K562 (cell line): ENCODE results near the gene TNPO3. TPM values are rescaled to one million over a fixed set of nuclear protein-coding genes. Genes with fewer than 3 reads are reported as not detected.

Experiments
- CBX1 ChIP-seq: sonication (generic); IDR thresholded peaks from 2 replicates; pipeline ENCODE4 v1.6.1; 2016; ENCODE audit warnings: antibody characterized with exemption, low read depth, mild to moderate bottlenecking
- GTF2B ChIP-seq: IDR thresholded peaks from 2 replicates; pipeline ENCODE4 v1.6.1; 2011; ENCODE audit not compliant: insufficient read length; ENCODE audit errors: extremely low read depth
- HCFC1 ChIP-seq: IDR thresholded peaks from 2 replicates; pipeline ENCODE4 v1.6.1; 2012; ENCODE audit warnings: low read depth, low read length, improper control_type of control experiment
- HOMEZ ChIP-seq: fragments of 250-450 bp; sonication (Bioruptor Pico); IDR thresholded peaks from 2 replicates; pipeline ENCODE4 v1.4.0; 2020; ENCODE audit warnings: mild to moderate bottlenecking, moderate library complexity
- MYNN ChIP-seq, 2 experiments: sonication (generic); formaldehyde crosslinking in 1 of 2; IDR thresholded peaks; 2 replicates each; pipeline versions ENCODE4 v1.5.0 to v1.6.1; 2016 to 2020; ENCODE audit warnings: antibody characterized with exemption in 1 of 2, missing genetic modification reagents in 1 of 2
- NCOA4 ChIP-seq: fragments of 450-650 bp; IDR thresholded peaks from 2 replicates; pipeline ENCODE4 v1.6.1; 2018; ENCODE audit warnings: mild to moderate bottlenecking; ENCODE audit not compliant: partially characterized antibody
- NONO ChIP-seq, 2 experiments: fragments of 200-400 bp in 1 of 2; fragments of 450-650 bp in 1 of 2; formaldehyde crosslinking in 1 of 2; IDR thresholded peaks; 2 replicates each; pipeline ENCODE4 v1.6.1; 2017; ENCODE audit warnings: low read depth in 2 of 2, mild to moderate bottlenecking in 2 of 2, moderate library complexity in 2 of 2, low read length in 1 of 2
- POLR2B ChIP-seq: fragments of 450-650 bp; IDR thresholded peaks from 2 replicates; pipeline ENCODE4 v1.6.1; 2018; ENCODE audit warnings: low read depth; ENCODE audit not compliant: partially characterized antibody
- POLR3A ChIP-seq: IDR thresholded peaks from 2 replicates; pipeline ENCODE4 v1.6.1; 2011; ENCODE audit warnings: borderline replicate concordance, mild to moderate bottlenecking, moderate library complexity; ENCODE audit not compliant: insufficient read length, insufficient read depth; ENCODE audit errors: extremely low read depth
- RB1 ChIP-seq: fragments of 450-650 bp; IDR thresholded peaks from 2 replicates; pipeline ENCODE4 v1.6.1; 2017; ENCODE audit warnings: low read depth, mild to moderate bottlenecking
- SMARCE1 ChIP-seq: fragments of 450-650 bp; IDR thresholded peaks from 2 replicates; pipeline ENCODE4 v1.7.1; 2016; ENCODE audit warnings: mild to moderate bottlenecking
- SP1 ChIP-seq: sonication (generic); formaldehyde crosslinking; IDR thresholded peaks from 2 replicates; pipeline ENCODE4 v1.8.1; 2022; ENCODE audit warnings: mild to moderate bottlenecking, missing genetic modification reagents
- TAF15 ChIP-seq: fragments of 200-400 bp; formaldehyde crosslinking; IDR thresholded peaks from 2 replicates; pipeline ENCODE4 v1.6.1; 2017; ENCODE audit warnings: mild to moderate bottlenecking, low read depth, low read length, moderate library complexity
- TARDBP ChIP-seq: fragments of 450-650 bp; IDR thresholded peaks from 2 replicates; pipeline ENCODE4 v1.6.1; 2016
- TEAD1 ChIP-seq, 2 experiments: fragments of 450-650 bp in 1 of 2; sonication (generic) in 1 of 2; formaldehyde crosslinking; IDR thresholded peaks; 2 replicates each; pipeline versions ENCODE4 v1.4.0 to v1.8.0; 2020 to 2022; ENCODE audit warnings: mild to moderate bottlenecking in 2 of 2, missing genetic modification reagents in 1 of 2
- TFAM ChIP-seq: fragments of 250-450 bp; sonication (Bioruptor Pico); conservative IDR thresholded peaks from 2 replicates; pipeline ENCODE4 v1.5.0; 2021; ENCODE audit warnings: mild to moderate bottlenecking, moderate library complexity
- TRIM25 ChIP-seq: fragments of 450-650 bp; IDR thresholded peaks from 2 replicates; pipeline ENCODE4 v1.7.0; 2016; ENCODE audit warnings: borderline replicate concordance
- VEZF1 ChIP-seq: fragments of 200-800 bp; sonication (Bioruptor generic); IDR thresholded peaks from 2 replicates; pipeline ENCODE4 v1.6.1; 2017; ENCODE audit warnings: missing genetic modification characterization, missing compliant biosample characterization
- ZC3H4 ChIP-seq: sonication (generic); formaldehyde crosslinking; IDR thresholded peaks from 2 replicates; pipeline ENCODE4 v1.9.0; 2021; ENCODE audit warnings: missing genetic modification reagents, borderline replicate concordance
- ZNF449 ChIP-seq: fragments of 250-450 bp; sonication (Bioruptor Pico); IDR thresholded peaks from 2 replicates; pipeline ENCODE4 v1.8.0; 2022; ENCODE audit warnings: moderate library complexity, mild to moderate bottlenecking, inconsistent platforms
- ZNF511 ChIP-seq: sonication (generic); formaldehyde crosslinking; IDR thresholded peaks from 2 replicates; pipeline ENCODE4 v1.8.0; 2022; ENCODE audit warnings: mild to moderate bottlenecking, missing genetic modification reagents
- polyA plus RNA-seq, 8 experiments: library from polyadenylated mRNA; depleted of rRNA in 4 of 8; stranded (reverse) in 5 of 8; unstranded in 3 of 8; fragments of >200 nt; fragmentation: Nextera tagmentation in 2 of 8; fragmentation: Illumina TruSeq in 1 of 8; extraction: Ambion mirVana in 2 of 8; extraction: Trizol in 1 of 8; gene quantifications; 2 replicates each; pipeline versions ENCODE4 v1.2.1 to v1.2.3, GENCODE V29; 2011 to 2014; ENCODE audit warnings: inconsistent platforms in 1 of 8, missing spikeins in 1 of 8
- total RNA-seq, 7 experiments: library from RNA; depleted of rRNA in 6 of 7; stranded (reverse); fragments of >200 nt in 6 of 7; fragmentation: Illumina TruSeq in 2 of 7; extraction: Trizol in 2 of 7; gene quantifications; 2 replicates each; pipeline versions ENCODE4 v1.2.1 to v1.2.3, GENCODE V29; 2011 to 2021; ENCODE audit warnings: low replicate concordance in 1 of 7

Gene TNPO3
- total and polyA plus RNA-seq, 9 of the 15 experiments (the other 6 are each of a cell fraction or from before 2014, with no cell fraction given), result 35.8 to 125 (median 110) TPM

GRCh38 chr7:129067943-129068548 is 13.1 kb upstream of the TNPO3 start (continued):
- no peak for TF ChIP-seq ZNF449 (CRISPR knock-in tag)
- no peak for TF ChIP-seq TRIM25
- TF ChIP-seq MYNN (IDR thresholded peaks at IDR 0.05), result no peak
- no peak for TF ChIP-seq MYNN (CRISPR knock-in tag; IDR thresholded peaks at IDR 0.05)
- peak; percentile 19; the same call in 1 of the 2 replicates for TF ChIP-seq ZNF511 (CRISPR knock-in tag)
- TF ChIP-seq NONO (IDR thresholded peaks at IDR 0.05; ENCODE audit: low read depth in 2 of 2, low read length in 1 of 2), result no peak
- no peak for TF ChIP-seq HCFC1
- no peak for TF ChIP-seq NCOA4
- TF ChIP-seq TEAD1 (CRISPR knock-in tag; IDR thresholded peaks at IDR 0.05), result no peak
- no peak for TF ChIP-seq VEZF1 (CRISPR knock-in tag)
- TF ChIP-seq GTF2B, result no peak
- no peak for TF ChIP-seq TARDBP
- peak; percentile 44; the same call in 1 of the 2 replicates for TF ChIP-seq SMARCE1
- no peak for TF ChIP-seq TAF15
- no peak for TF ChIP-seq ZC3H4 (CRISPR knock-in tag)
- TF ChIP-seq POLR3A, result no peak
- no peak for TF ChIP-seq RB1
- TF ChIP-seq TFAM (CRISPR knock-in tag), result no peak
- TF ChIP-seq CBX1, result no peak
- TF ChIP-seq HOMEZ, result no peak
- TF ChIP-seq SP1, result no peak
- no peak for TF ChIP-seq POLR2B
